HG03135 (cell line): Measurements from ENCODE around the gene TMEM95.
A peak's percentile ranks its signal among the peaks of the same experiment; 100 is the strongest.

ENCODE experiments used
- ATAC-seq: cut with Tn5 transposase; IDR thresholded peaks from one replicate; pipeline ENCODE4 v1.9.1; 2021; ENCODE audit warnings: mild to moderate bottlenecking, moderate library complexity; ENCODE audit not compliant: unreplicated experiment

Gene TMEM95

GRCh38 chr17:7374353-7374752, 19.4 kb downstream of the TMEM95 start:
- no peak for ATAC-seq

- ATAC-seq: no peak
Observed at GRCh38 chr17:7379134-7379533, 24.2 kb downstream of the TMEM95 start.

GRCh38 chr17:7380321-7380720, 25.4 kb downstream of the TMEM95 start:
- ATAC-seq: no peak

DNA sequence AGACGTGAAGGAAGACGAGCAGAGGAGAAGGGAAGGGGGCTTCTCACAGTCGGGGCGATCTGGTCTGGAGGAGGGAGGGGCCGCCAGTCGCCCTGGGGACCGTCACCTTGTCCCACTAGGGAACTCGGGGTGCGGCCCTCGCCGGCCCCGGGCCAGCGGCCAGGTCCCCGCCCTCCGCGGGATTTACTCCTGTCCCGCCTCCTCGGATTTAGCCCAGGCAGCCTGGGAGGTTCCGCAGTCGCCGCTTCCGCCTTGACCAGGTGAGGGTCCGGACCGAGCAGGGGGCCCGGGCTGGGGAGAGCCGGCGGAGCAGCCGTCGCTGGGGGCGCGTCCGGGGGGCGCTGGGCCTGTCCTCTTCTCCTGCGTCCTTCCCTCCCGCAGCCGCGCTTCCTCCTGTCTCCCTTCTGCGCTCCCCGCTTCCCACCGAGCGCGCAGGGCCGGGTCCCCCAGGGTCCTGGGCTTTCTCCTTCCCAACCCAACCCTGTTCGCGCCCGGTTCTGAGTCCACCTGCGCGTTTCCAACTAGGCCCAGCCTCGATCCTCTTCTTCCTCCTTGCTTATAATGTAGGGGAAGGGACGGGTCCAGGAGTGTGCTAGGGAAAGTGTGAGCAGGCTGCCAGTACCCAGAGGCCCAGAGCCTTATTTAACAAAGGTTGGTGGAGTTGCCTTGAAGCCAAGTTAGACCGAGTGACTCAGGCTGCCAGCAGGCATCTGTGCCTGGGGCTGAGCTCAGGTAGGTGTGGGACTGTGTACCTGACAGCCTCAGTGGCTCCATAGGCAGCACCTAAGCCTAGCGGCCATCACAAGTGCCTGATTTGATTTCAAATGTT, 26.1 kb downstream of the TMEM95 start, which contains the start of gene TNK1:
TNK1 (plus strand) TSS at position 235 of the 829 bp plus-strand sequence. CDS start 1,838 bp downstream, outside the sequence.
- no peak for ATAC-seq

- ATAC-seq: no peak
Observed at GRCh38 chr17:7382901-7383300, 27.9 kb downstream of the TMEM95 start.

DNA sequence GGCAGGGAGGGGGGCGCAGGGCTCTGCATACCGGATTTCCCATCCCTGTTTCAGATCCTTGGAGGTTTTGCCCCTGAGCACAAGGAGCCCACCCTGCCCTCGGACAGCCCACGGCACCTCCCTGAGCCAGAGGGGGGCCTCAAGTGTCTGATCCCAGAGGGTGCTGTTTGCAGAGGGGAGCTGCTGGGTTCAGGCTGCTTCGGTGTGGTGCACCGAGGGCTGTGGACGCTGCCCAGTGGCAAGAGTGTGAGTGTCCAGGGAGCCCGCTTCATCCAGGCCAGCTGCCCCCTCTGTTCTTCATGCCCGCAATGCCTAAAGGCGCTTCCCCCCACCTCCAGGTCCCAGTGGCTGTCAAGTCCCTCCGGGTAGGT, 28.4 kb downstream of the TMEM95 start:
- ATAC-seq: no peak

- ATAC-seq: peak; percentile 68
Observed at GRCh38 chr17:7383742-7384488, 29.0 kb downstream of the TMEM95 start.

DNA sequence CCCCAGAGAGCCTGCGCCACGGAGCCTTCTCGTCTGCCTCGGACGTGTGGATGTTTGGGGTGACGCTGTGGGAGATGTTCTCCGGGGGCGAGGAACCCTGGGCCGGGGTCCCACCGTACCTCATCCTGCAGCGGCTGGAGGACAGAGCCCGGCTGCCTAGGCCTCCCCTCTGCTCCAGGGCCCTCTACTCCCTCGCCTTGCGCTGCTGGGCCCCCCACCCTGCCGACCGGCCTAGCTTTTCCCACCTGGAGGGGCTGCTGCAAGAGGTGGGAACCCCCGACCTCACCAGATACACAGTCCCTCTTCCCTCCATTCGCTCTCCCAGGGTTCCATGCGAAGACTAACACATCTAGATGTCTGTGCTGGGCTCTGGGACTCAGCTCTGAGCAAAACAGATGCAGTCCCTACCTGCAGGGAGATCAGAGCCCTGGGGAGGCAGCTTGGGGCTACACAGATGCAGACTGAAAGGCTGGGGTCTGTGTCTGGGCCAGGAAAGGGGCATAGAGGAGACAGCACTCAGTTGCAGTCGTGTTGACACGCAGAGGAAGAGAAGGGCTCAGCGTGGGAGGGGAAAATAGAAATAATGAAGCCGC, 29.6 kb downstream of the TMEM95 start:
- no peak for ATAC-seq

DNA sequence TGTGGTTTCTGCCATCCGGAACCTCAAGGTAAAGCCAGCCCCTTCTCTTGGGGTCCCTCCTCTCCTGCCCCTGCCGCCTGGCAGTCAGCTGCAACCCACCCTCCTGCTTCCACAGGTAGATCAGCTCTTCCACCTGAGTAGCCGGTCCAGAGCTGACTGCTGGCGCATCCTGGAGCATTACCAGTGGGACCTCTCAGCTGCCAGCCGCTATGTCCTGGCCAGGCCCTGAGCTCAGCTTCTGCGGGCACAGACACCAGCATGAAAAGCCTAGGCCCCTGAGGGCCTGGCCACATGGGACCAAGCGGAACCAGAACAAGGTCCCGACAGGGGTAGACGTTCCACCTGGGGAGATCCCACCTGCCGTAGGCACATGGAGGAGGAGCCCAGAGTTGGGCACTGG, 33.9 kb downstream of the TMEM95 start:
- ATAC-seq: no peak

- ATAC-seq: no peak
Observed at GRCh38 chr17:7389924-7390910, 35.3 kb downstream of the TMEM95 start.

- ATAC-seq: no peak
Observed at GRCh38 chr17:7391307-7391706, 36.4 kb downstream of the TMEM95 start.

- no peak for ATAC-seq
Observed at GRCh38 chr17:7392696-7393612, 38.0 kb downstream of the TMEM95 start.

DNA sequence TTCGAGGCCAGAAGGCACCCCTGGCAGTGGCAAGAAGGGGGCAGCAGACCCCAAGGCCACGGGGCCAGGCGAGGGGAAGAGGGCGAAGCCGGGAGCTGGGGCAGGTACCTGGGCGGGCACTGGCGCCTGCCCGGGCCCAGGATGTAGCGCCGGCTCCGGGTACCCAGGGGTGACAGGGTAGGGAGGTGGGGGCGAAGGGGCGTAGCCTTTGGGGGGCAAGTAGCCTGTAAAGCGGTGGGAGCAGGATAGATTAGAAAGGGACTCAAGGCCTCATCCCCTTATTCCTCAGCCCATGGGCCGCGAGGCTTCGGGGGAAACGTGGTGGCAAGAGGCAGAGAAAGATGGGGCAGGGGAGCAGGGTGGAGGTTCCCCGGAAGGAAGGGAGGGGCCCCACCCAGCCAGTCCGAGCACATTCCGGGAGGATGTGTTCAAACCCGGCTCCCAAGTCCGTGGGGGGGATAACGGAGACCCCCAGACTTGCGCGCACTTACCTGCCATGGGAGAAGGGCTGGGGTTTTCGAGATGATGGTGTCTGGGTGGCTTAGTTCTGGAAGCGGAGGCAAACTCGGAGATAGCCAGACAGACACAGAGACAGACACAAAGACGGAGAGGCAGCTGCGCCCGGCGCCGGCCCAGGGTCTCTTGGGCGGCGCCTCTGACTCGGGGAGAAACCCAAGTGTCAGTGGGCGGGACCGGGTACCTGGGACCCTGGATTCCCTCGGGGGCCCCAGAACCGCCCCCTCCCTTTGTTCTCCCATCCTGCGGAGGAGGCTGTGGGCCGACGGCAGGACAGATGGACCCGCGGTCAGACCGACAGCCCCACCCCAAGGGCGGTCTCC, 38.9 kb downstream of the TMEM95 start:
- ATAC-seq: peak; percentile 39

- peak; percentile 77 for ATAC-seq
Observed at GRCh38 chr17:7394452-7395191, 39.7 kb downstream of the TMEM95 start, which contains the start of gene PLSCR3. Gene PLSCR3 (minus strand): TSS chr17:7394525. CDS start chr17:7394110, 415 bp downstream.

DNA sequence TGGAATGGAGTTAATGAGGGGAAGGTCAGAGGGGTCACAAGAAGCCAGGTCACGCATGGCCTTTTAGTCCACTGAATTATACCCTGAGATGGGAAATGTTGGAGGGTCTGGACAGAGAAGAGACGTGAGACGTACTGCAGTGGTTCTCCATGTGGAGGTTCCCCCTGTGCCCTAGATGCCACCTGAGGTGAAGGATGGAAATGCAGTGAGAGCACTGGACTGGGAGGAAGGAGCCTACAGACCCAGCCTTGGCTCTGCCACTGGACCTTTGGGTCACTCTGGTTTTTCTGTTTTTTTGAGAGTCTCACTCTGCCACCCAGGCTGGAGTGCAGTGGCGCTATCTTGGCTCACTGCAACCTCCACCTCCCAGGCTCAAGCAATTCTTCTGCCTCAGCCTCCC, 41.2 kb downstream of the TMEM95 start:
- no peak for ATAC-seq

DNA sequence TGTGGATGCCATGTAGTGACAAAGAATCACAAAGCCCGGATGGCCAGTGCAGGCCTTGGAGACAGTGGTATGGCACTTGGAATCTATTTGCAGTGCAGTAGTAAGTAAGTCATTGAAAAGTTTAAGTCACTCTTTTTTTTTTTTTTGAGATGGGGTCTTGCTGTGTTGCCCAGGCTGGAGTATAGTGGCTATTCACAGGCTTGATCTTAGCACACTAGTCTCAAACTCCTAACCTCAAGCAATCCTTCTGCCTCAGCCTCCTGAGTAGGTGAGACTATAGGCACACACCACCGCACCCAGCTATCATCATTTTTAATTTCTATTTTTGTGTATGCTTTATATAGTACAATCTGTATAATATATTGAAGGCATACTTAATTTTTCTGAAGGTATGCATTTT, 43.7 kb downstream of the TMEM95 start:
- no peak for ATAC-seq

- no peak for ATAC-seq
Observed at GRCh38 chr17:7403043-7403726, 48.2 kb downstream of the TMEM95 start.

DNA sequence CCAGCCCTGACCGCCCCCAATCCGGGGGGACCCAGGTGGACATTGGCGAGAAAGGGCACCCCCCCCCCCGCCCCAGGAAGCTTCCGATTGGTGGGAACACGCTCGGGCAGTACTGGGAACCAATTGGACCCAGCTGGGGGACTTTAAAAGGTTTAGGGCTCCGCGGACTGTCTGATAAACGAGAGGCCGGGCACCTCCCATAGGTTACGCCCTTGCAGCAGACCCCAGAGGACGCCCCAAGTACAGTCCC, 48.7 kb downstream of the TMEM95 start:
- no peak for ATAC-seq
